ENCODE measurements around the gene CFB. TPM values are rescaled to one million over a fixed set of nuclear protein-coding genes. Genes with fewer than 3 reads are reported as not detected.
A peak's percentile ranks its signal among the peaks of the same experiment; 100 is the strongest.

The CFB gene
- total and polyA plus RNA-seq, 2 of the 13 experiments (the other 11 are each of a cell fraction or from before 2014, with no cell fraction given): 171 to 513 TPM

- TF ChIP-seq, protein P1, sequence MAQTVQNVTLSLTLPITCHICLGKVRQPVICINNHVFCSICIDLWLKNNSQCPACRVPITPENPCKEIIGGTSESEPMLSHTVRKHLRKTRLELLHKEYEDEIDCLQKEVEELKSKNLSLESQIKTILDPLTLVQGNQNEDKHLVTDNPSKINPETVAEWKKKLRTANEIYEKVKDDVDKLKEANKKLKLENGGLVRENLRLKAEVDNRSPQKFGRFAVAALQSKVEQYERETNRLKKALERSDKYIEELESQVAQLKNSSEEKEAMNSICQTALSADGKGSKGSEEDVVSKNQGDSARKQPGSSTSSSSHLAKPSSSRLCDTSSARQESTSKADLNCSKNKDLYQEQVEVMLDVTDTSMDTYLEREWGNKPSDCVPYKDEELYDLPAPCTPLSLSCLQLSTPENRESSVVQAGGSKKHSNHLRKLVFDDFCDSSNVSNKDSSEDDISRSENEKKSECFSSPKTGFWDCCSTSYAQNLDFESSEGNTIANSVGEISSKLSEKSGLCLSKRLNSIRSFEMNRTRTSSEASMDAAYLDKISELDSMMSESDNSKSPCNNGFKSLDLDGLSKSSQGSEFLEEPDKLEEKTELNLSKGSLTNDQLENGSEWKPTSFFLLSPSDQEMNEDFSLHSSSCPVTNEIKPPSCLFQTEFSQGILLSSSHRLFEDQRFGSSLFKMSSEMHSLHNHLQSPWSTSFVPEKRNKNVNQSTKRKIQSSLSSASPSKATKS (CRISPR knock-in tag; IDR thresholded peaks at IDR 0.05): no peak
Measured at GRCh38 chr6:31935021-31935420, 10.9 kb upstream of the CFB start (continued).

DNA sequence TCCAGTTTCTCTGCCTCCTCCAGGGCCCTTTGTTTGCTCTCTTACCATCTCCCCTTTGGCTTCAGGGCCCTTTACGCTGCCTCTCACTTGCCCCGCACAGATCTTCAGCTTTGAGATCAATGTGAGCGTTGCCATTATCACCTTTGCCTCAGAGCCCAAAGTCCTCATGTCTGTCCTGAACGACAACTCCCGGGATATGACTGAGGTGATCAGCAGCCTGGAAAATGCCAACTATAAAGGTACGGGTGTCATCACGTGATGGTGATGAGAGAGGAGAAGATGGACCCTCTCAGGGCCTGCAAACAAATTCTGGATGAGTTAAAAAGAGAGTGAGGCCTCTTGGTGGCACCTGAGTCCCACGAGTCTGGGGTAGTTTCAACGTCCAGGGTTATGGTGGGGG lies 10.1 kb upstream of the CFB start:
- H3K4me2 ChIP-seq (ENCODE audit: low read depth, low read length): no peak overlapping the region
- no peaks in the 10 kb centered on the region for H4K20me1 ChIP-seq (ENCODE audit: insufficient read depth, low read length)
- H3K9ac ChIP-seq (ENCODE audit: insufficient read depth, low read depth, low read length): no peak overlapping the region
- ATAC-seq (no peak), DNase-seq (ENCODE audit: low spot score) (no peak), FAIRE-seq (no peak)
- H3K9me3 ChIP-seq (ENCODE audit: low read length): no peaks in the 10 kb centered on the region
- H3K4me3 ChIP-seq (replicated peaks in 1 of 3; ENCODE audit: insufficient read depth in 1 of 3, low read depth in 2 of 3, low read length in 3 of 3): no peak overlapping the region
- intact Hi-C loops (cut with micrococcal nuclease; ENCODE audit: unreplicated experiment) (no loop called here), in situ Hi-C loops (cut with HindIII; ENCODE audit: extremely low pct_ligation_motif_present, low pct_unique_long_range_greater_than_20kb) (no loop called here)
- peaks cover 8 to 23% of the 10 kb centered on the region in 2 experiments for H3K36me3 ChIP-seq (replicated peaks in 1 of 2; ENCODE audit: control insufficient read depth in 1 of 2, insufficient read depth in 2 of 2, low read length in 2 of 2)
- peaks cover 2% of the 10 kb centered on the region for H3K79me2 ChIP-seq (ENCODE audit: insufficient read depth, low read length)
- no peak overlapping the region for H2AFZ ChIP-seq (ENCODE audit: low read length)
- H3K4me1 ChIP-seq (ENCODE audit: insufficient read depth, low read length): peaks cover 22% of the 10 kb centered on the region
- 92% methylated on average over 9 of the region's 9 CpGs for WGBS (ENCODE audit: low lambda C conversion rate)
- no peaks in the 10 kb centered on the region for H3K27me3 ChIP-seq (ENCODE audit: control insufficient read depth in 1 of 2, insufficient read depth in 2 of 2, low read length in 2 of 2)
- POLR2A ChIA-PET: interaction anchor here (1.4 to 2.0 kb wide), 2 partner anchors 10 to 16 kb away, joined by 8 to 9 read pairs; partner anchors contain the start of gene CFB
- no peak overlapping the region for H3K27ac ChIP-seq (ENCODE audit: extremely low read length, insufficient read depth, low read length)
- CTCF ChIA-PET (ENCODE audit: low intra/inter-chr PET ratio, low total read pairs): no interaction called here
- BruUV-seq (replicated peaks): no TSS peak
- TF ChIP-seq POLR2A (IDR thresholded peaks at IDR 0.05; ENCODE audit: insufficient read depth in 1 of 2, low read depth in 2 of 2, low read length in 2 of 2) (no peak), TCF7L2 (IDR thresholded peaks at IDR 0.05; ENCODE audit: low read depth, low read length) (no peak), POLR2G (IDR thresholded peaks at IDR 0.05; ENCODE audit: low read depth, low read length) (peak; percentile 32; the same call in 1 of the 2 replicates), RELA (CRISPR knock-in tag; IDR thresholded peaks at IDR 0.05) (no peak), JARID2 (CRISPR knock-in tag; IDR thresholded peaks at IDR 0.05; ENCODE audit: insufficient replicate concordance) (no peak), CAMTA2 (CRISPR knock-in tag; IDR thresholded peaks at IDR 0.05; ENCODE audit: borderline replicate concordance) (no peak), ZNF737 (CRISPR knock-in tag; IDR thresholded peaks at IDR 0.05; ENCODE audit: borderline replicate concordance) (no peak), KDM4B (CRISPR knock-in tag; IDR thresholded peaks at IDR 0.05) (no peak), ZNF646 (CRISPR knock-in tag; IDR thresholded peaks at IDR 0.05) (no peak), SMC3 (IDR thresholded peaks at IDR 0.05; ENCODE audit: low read length) (no peak), RFX5 (IDR thresholded peaks at IDR 0.05; ENCODE audit: low read depth, low read length) (no peak), ZNF570 (CRISPR knock-in tag; IDR thresholded peaks at IDR 0.05; ENCODE audit: borderline replicate concordance) (no peak), NAIF1 (CRISPR knock-in tag; IDR thresholded peaks at IDR 0.05; ENCODE audit: borderline replicate concordance) (no peak)
- TF ChIP-seq, protein P2, sequence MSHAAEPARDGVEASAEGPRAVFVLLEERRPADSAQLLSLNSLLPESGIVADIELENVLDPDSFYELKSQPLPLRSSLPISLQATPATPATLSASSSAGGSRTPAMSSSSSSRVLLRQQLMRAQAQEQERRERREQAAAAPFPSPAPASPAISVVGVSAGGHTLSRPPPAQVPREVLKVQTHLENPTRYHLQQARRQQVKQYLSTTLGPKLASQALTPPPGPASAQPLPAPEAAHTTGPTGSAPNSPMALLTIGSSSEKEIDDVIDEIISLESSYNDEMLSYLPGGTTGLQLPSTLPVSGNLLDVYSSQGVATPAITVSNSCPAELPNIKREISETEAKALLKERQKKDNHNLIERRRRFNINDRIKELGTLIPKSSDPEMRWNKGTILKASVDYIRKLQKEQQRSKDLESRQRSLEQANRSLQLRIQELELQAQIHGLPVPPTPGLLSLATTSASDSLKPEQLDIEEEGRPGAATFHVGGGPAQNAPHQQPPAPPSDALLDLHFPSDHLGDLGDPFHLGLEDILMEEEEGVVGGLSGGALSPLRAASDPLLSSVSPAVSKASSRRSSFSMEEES (CRISPR knock-in tag; IDR thresholded peaks at IDR 0.05): no peak
